LoVo (cell line): ENCODE data around the gene HNRNPLL.

Experiments
- DNase-seq: peaks from one replicate; pipeline ENCODE4 v3.0.0-alpha.2; 2016; ENCODE audit warnings: low spot score

The HNRNPLL gene

GRCh38 chr2:38527338-38528007, 75.3 kb downstream of the HNRNPLL start:
- no peak for DNase-seq

GRCh38 chr2:38526195-38526594, 76.5 kb downstream of the HNRNPLL start:
- DNase-seq: no peak

GRCh38 chr2:38524580-38524979, 78.1 kb downstream of the HNRNPLL start:
- DNase-seq: no peak

- DNase-seq: no peak
Measured at GRCh38 chr2:38523728-38524437, 78.8 kb downstream of the HNRNPLL start.

DNA sequence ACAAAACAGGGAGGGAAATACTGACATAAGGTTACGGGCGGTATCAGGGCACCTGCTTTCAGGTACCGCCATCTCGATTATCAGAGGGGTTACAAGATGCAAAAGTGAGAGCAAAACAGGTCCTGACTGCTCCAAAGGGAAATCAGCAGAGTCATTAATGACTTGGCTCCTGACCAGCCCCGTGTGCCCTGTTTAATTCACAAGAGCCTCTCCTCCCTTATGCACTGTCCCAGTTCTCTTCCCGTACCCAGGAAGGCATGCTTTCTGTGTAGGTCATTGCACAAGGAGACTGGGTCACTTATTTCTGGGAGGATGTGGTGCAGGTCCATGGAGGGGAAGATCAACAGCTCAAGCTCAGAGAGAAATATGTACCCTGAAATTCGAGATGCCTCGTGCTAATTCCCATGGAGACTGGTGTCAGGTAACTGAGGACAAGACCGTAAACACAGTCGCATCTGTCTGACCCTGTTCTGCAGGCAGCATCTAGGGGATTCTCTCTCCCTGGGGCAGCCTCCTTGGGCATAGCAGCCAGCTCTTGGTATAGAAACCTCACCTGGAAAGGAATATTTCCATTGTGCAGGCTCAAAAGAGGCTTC, 79.9 kb downstream of the HNRNPLL start:
- no peak for DNase-seq

- no peak for DNase-seq
Measured at GRCh38 chr2:38521835-38522234, 80.9 kb downstream of the HNRNPLL start.

DNA sequence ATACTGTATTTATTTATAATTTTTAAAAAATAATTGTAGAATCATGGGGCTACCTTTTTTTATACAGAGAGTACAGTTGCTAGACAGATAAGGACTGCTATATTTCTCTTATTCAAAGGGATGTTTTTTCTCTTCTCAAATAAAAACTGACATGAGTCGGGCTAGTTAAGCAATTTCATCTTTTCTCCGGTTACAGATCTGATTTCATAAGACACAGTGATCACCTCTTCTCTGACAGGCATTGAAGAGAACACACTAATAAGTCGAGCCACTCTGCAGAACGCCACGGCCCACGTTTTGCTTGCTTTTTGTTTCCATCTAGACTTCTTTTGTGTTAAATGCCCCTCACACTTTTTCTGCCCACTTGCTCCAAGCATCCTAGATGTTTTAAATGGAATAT, 85.4 kb downstream of the HNRNPLL start:
- DNase-seq: no peak

DNA sequence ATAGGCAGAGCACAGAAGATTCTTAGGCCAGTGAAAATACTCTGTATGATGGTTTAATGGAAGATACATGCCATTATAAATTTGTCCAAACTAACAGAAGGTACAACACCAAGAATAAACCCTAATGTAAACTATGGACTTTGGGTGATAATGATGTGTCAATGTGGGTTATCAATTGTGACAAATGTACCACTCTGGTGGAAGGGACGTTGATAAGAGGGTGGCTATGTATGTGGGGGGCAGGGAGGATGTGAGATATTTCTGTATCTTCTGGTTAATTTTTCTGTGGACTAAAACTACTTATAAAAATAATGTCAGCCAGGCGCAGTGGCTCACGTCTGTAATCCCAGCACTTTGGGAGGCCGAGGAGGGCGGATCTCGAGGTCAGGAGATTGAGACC, 86.2 kb downstream of the HNRNPLL start:
- no peak for DNase-seq

DNA sequence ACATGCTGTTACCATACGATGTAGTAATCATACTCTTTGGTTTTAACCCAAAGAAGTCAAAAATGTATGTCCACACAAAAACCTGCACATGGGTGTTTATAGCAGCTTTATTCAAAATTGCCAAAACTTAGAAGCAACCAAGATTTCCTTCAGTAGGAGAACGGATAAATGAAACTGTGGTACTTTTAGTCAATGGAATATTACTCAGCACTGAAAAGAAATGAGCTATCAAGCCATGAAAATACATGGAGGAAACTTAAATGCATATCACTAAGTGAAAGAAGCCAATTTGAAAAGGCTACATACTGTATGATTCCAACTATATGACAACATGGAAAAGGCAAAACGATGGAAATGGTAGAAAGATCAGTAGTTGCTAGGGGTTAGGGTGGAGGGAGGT, 86.6 kb downstream of the HNRNPLL start:
- no peak for DNase-seq

GRCh38 chr2:38515155-38516074, 87.3 kb downstream of the HNRNPLL start:
- no peak for DNase-seq

DNA sequence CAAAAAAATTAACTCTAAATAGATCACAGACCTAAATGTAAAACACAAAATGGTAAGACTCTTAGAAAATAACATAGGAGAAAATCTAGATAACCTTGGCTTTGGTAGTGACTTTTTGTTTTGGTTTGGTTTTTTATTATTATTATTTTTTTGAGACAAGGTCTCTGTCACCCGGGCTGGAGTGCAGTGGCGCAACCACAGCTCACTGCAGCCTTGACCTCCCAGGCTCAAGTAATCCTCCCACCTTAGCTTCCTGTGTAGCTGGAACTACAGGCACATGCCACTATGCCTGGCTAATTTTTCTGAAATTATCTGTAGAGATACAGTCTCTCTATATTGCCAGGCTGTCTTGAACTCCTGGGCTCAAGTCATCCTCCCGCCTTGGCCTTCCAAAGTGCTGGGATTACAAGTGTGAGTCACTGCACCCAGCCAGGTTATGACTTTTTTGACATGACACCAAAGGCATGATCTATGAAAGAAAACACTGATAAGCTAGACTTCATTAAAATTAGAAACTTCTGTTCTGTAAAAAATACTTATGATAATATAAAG, 88.0 kb downstream of the HNRNPLL start:
- no peak for DNase-seq

GRCh38 chr2:38512211-38512610, 90.5 kb downstream of the HNRNPLL start:
- DNase-seq: no peak
